ENCODE data around the gene MDM2.

- TF ChIP-seq CTCF (conservative IDR thresholded peaks at IDR 0.05; ENCODE audit: low read length) (no peak), EZH2phosphoT487 (IDR thresholded peaks at IDR 0.05; ENCODE audit: borderline replicate concordance, low read depth, low read length) (no peak)
Measured at GRCh38 chr12:68813242-68813593, 5.2 kb downstream of the MDM2 start.

Data from OCI-LY7 (cell line).